Transverse colon (tissue), 4 donors: ENCODE results near the gene ANKRD36C.
"Not testable (repeated sequence)": the region's sequence is repeated elsewhere in the genome, so short reads cannot be mapped to it uniquely, and the experiment has no call there.

Source experiments
- EP300 ChIP-seq: sonication (generic); formaldehyde crosslinking; IDR thresholded peaks from one replicate; pipeline ENCODE4 v1.6.1; 2017; ENCODE audit warnings: antibody characterized with exemption, low read depth
- POLR2A ChIP-seq: fragments of 450-650 bp; IDR thresholded peaks from one replicate; pipeline ENCODE4 v1.6.1; 2016; ENCODE audit warnings: antibody characterized with exemption, mild to moderate bottlenecking, moderate library complexity
- POLR2AphosphoS5 ChIP-seq, 3 donors: sonication (generic); formaldehyde crosslinking; IDR thresholded peaks; one replicate each; pipeline ENCODE4 v1.6.1; 2016; ENCODE audit warnings: antibody characterized with exemption in 3 of 3
- TF ChIP-seq, protein P1 (sequence below), 5 experiments: fragments of 200-600 bp in 3 of 5; fragments of 450-650 bp in 2 of 5; sonication (generic) in 3 of 5; IDR thresholded peaks; 1 replicate in 2 of 5; 2 replicates in 3 of 5; pipeline ENCODE4 v1.5.1; 2016 to 2017; ENCODE audit warnings: antibody characterized with exemption in 5 of 5, inconsistent platforms in 3 of 5, mild to moderate bottlenecking in 2 of 5, moderate library complexity in 1 of 5

DNA sequence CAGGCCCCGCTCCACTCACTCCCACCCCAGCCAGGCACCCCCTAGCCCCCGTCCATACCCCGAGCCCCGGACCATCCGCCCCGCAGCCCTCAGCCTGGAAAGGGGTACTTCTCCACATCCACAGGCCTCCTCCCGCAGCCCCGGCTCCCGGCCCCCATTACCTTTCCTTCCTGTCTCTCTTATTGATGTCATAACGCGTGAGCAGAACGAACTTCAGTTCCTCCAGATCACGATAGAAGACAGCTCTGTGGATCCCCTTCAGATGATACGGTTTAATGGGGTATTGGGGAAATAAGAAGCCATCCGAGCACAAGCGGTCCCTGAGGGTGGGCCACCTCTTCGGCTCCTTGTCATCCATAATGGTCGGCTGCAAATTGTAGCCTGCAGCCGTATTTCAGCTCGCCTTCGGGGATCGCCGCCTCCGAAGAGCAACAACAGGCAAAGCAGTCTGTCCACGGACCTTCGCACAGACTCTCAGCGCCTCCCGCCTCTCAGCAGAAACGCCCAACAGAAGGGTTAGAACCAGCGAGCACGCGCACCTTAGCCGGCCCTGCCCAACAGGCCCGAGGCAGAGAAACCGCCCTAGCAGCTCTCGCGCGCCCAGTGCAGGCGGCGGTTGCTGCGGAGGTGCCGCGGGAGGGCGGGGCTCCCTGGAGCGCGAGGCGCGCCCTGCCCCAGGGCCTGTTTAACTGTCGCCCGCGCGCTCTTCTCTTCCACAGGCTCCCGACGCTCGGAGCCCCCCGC, at the start of gene ANKRD36C:
- TF ChIP-seq, protein P1, sequence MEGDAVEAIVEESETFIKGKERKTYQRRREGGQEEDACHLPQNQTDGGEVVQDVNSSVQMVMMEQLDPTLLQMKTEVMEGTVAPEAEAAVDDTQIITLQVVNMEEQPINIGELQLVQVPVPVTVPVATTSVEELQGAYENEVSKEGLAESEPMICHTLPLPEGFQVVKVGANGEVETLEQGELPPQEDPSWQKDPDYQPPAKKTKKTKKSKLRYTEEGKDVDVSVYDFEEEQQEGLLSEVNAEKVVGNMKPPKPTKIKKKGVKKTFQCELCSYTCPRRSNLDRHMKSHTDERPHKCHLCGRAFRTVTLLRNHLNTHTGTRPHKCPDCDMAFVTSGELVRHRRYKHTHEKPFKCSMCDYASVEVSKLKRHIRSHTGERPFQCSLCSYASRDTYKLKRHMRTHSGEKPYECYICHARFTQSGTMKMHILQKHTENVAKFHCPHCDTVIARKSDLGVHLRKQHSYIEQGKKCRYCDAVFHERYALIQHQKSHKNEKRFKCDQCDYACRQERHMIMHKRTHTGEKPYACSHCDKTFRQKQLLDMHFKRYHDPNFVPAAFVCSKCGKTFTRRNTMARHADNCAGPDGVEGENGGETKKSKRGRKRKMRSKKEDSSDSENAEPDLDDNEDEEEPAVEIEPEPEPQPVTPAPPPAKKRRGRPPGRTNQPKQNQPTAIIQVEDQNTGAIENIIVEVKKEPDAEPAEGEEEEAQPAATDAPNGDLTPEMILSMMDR (IDR thresholded peaks at IDR 0.05): not testable (repeated sequence)
- TF ChIP-seq POLR2AphosphoS5 (IDR thresholded peaks at IDR 0.05) (peak; percentile 63 to 89 (median 84)), POLR2A (peak; percentile 92)
- not testable (repeated sequence) for TF ChIP-seq EP300
